IMR-90 (cell line): ENCODE results near the gene SDK1. TPM values are rescaled to one million over a fixed set of nuclear protein-coding genes. Genes with fewer than 3 reads are reported as not detected.

Experiments used
- ATAC-seq: fragments of 200-7000 bp; cut with Tn5 transposase; 2 replicates; pipeline ENCODE4 v1.9.1; 2020; ENCODE audit warnings: low read depth, mild to moderate bottlenecking, moderate library complexity
- BruUV-seq: library from RNA; stranded (reverse); fragments of 400-500 nt; replicated peaks from 2 replicates; lab custom pipeline; 2021; lab: Mats Ljungman, UMichigan
- CTCF ChIA-PET: fragments of 300-600 bp; formaldehyde crosslinking; extraction: SDS; loops from one replicate; lab custom pipeline; 2021; ENCODE audit warnings: antibody characterized with exemption; lab: Yijun Ruan, JAX
- POLR2A ChIA-PET: fragments of 300-600 bp; sonication (Branson Sonifier 250); formaldehyde crosslinking; loops from one replicate; lab custom pipeline; 2022; ENCODE audit warnings: antibody characterized with exemption; ENCODE audit not compliant: unreplicated experiment; lab: Charles Lee
- DNase-seq: peaks from one replicate; pipeline ENCODE4 v3.0.0; 2013
- H2AFZ ChIP-seq: replicated peaks from 2 replicates; pipeline ENCODE3; 2013; ENCODE audit warnings: low read length, mild to moderate bottlenecking; ENCODE audit not compliant: poor library complexity
- H2AK5ac ChIP-seq: 2 replicates; pipeline ENCODE4 v1.6.1; 2013; ENCODE audit warnings: low read depth, low read length, inconsistent platforms
- H2AK9ac ChIP-seq: replicated peaks from 2 replicates; pipeline ENCODE3; 2013; ENCODE audit warnings: mild to moderate bottlenecking, low read depth, low read length, moderate library complexity; ENCODE audit not compliant: poor library complexity
- H2BK120ac ChIP-seq: 2 replicates; pipeline ENCODE4 v1.6.1; 2013; ENCODE audit warnings: low read depth, low read length, inconsistent platforms
- H2BK15ac ChIP-seq: 3 replicates; pipeline ENCODE4 v1.6.1; 2013; ENCODE audit warnings: low read depth, low read length, inconsistent platforms
- H2BK20ac ChIP-seq: 2 replicates; pipeline ENCODE4 v1.6.1; 2013; ENCODE audit warnings: low read depth, mild to moderate bottlenecking, inconsistent platforms, low read length, moderate library complexity
- H2BK5ac ChIP-seq: 2 replicates; pipeline ENCODE4 v1.6.1; 2013; ENCODE audit warnings: mild to moderate bottlenecking, low read depth, low read length, inconsistent platforms; ENCODE audit not compliant: poor library complexity, severe bottlenecking
- H3K14ac ChIP-seq: replicated peaks from 2 replicates; pipeline ENCODE4 v1.6.1; 2013; ENCODE audit warnings: low read depth, low read length, inconsistent platforms
- H3K18ac ChIP-seq: 2 replicates; pipeline ENCODE4 v1.6.1; 2013; ENCODE audit warnings: low read depth, low read length, control low read depth
- H3K23ac ChIP-seq: 2 replicates; pipeline ENCODE4 v1.6.1; 2013; ENCODE audit warnings: low read depth, low read length, inconsistent platforms
- H3K27ac ChIP-seq: 2 replicates; pipeline ENCODE4 v1.5.1; 2013; ENCODE audit warnings: mild to moderate bottlenecking, control low read depth, low read length; ENCODE audit not compliant: insufficient read depth
- H3K27me3 ChIP-seq: 2 replicates; pipeline ENCODE4 v1.6.1; 2013; ENCODE audit warnings: low read length; ENCODE audit not compliant: control insufficient read depth, insufficient read depth
- H3K36me3 ChIP-seq: 2 replicates; pipeline ENCODE4 v1.6.1; 2013; ENCODE audit warnings: low read length, mixed read lengths; ENCODE audit not compliant: control insufficient read depth, insufficient read depth
- H3K4ac ChIP-seq: 2 replicates; pipeline ENCODE4 v1.6.1; 2013; ENCODE audit warnings: low read depth, low read length, inconsistent platforms
- H3K4me1 ChIP-seq: 2 replicates; pipeline ENCODE4 v1.6.1; 2013; ENCODE audit warnings: low read length, mixed read lengths; ENCODE audit not compliant: control insufficient read depth, insufficient read depth
- H3K4me2 ChIP-seq: 2 replicates; pipeline ENCODE4 v1.6.1; 2013; ENCODE audit warnings: low read depth, mild to moderate bottlenecking, control low read depth, low read length, moderate library complexity
- H3K4me3 ChIP-seq: 2 replicates; pipeline ENCODE4 v1.5.1; 2013; ENCODE audit warnings: low read depth, mild to moderate bottlenecking, control low read depth, low read length, moderate library complexity; ENCODE audit not compliant: insufficient read depth
- H3K56ac ChIP-seq: 2 replicates; pipeline ENCODE4 v1.6.1; 2013; ENCODE audit warnings: low read length, inconsistent platforms; ENCODE audit not compliant: insufficient read depth; ENCODE audit errors: extremely low read depth
- H3K79me1 ChIP-seq, 2 experiments: 2 replicates each; pipeline ENCODE4 v1.6.1; 2013; ENCODE audit warnings: low read length in 2 of 2, inconsistent platforms in 1 of 2, low read depth in 1 of 2
- H3K9ac ChIP-seq: 2 replicates; pipeline ENCODE4 v1.6.1; 2013; ENCODE audit warnings: low read depth, low read length, control low read depth
- H3K9me1 ChIP-seq: 2 replicates; pipeline ENCODE4 v1.6.1; 2013; ENCODE audit warnings: low read length, inconsistent platforms; ENCODE audit not compliant: insufficient read depth
- H3K9me3 ChIP-seq: 2 replicates; pipeline ENCODE4 v1.6.1; 2013; ENCODE audit warnings: low read length; ENCODE audit not compliant: control insufficient read depth, insufficient read depth
- H4K20me1 ChIP-seq: 2 replicates; pipeline ENCODE4 v1.6.1; 2013; ENCODE audit warnings: low read length, inconsistent platforms; ENCODE audit not compliant: insufficient read depth
- H4K5ac ChIP-seq: 2 replicates; pipeline ENCODE4 v1.6.1; 2013; ENCODE audit warnings: mild to moderate bottlenecking, low read depth, low read length, control low read depth
- H4K8ac ChIP-seq, 2 experiments: 2 replicates each; pipeline ENCODE4 v1.6.1; 2013; ENCODE audit warnings: low read depth in 2 of 2, low read length in 2 of 2, control low read depth in 1 of 2, inconsistent platforms in 1 of 2
- H4K91ac ChIP-seq: 2 replicates; pipeline ENCODE4 v1.6.1; 2013; ENCODE audit warnings: low read depth, low read length, inconsistent platforms; ENCODE audit not compliant: insufficient read depth
- BHLHE40 ChIP-seq: fragments of 150-350 bp; IDR thresholded peaks from 2 replicates; pipeline ENCODE4 v1.6.1; 2016; ENCODE audit warnings: mild to moderate bottlenecking, low read depth, low read length
- CEBPB ChIP-seq: IDR thresholded peaks from 2 replicates; pipeline ENCODE4 v1.6.1; 2012; ENCODE audit warnings: low read depth, low read length, improper control_type of control experiment
- CHD1 ChIP-seq: IDR thresholded peaks from 2 replicates; pipeline ENCODE4 v1.6.1; 2012; ENCODE audit warnings: low read depth, low read length, improper control_type of control experiment
- FOS ChIP-seq: fragments of 150-350 bp; IDR thresholded peaks from 2 replicates; pipeline ENCODE4 v1.6.1; 2016; ENCODE audit warnings: low read depth, low read length
- MAFK ChIP-seq: IDR thresholded peaks from 2 replicates; pipeline ENCODE4 v1.6.1; 2012; ENCODE audit warnings: low read depth, low read length, improper control_type of control experiment
- MAZ ChIP-seq: IDR thresholded peaks from 2 replicates; pipeline ENCODE4 v1.6.1; 2012; ENCODE audit warnings: low read depth, mild to moderate bottlenecking, low read length, improper control_type of control experiment, moderate library complexity, borderline replicate concordance
- MXI1 ChIP-seq: IDR thresholded peaks from 2 replicates; pipeline ENCODE4 v1.6.1; 2012; ENCODE audit warnings: low read depth, mild to moderate bottlenecking, low read length, moderate library complexity, borderline replicate concordance
- NFE2L2 ChIP-seq: fragments of 150-350 bp; IDR thresholded peaks from 2 replicates; pipeline ENCODE4 v1.6.1; 2016; ENCODE audit warnings: low read depth, mild to moderate bottlenecking, low read length
- POLR2A ChIP-seq: IDR thresholded peaks from 2 replicates; pipeline ENCODE4 v1.6.1; 2012; ENCODE audit warnings: mild to moderate bottlenecking, low read depth, low read length
- RAD21 ChIP-seq: IDR thresholded peaks from 2 replicates; pipeline ENCODE4 v1.6.1; 2012; ENCODE audit warnings: low read length, improper control_type of control experiment
- RCOR1 ChIP-seq: IDR thresholded peaks from 2 replicates; pipeline ENCODE4 v1.6.1; 2012; ENCODE audit warnings: mild to moderate bottlenecking, low read length, improper control_type of control experiment; ENCODE audit not compliant: insufficient replicate concordance
- RFX5 ChIP-seq: IDR thresholded peaks from 2 replicates; pipeline ENCODE4 v1.8.0; 2012; ENCODE audit warnings: low read depth, mild to moderate bottlenecking, low read length, moderate library complexity
- SMC3 ChIP-seq: fragments of 150-350 bp; IDR thresholded peaks from 2 replicates; pipeline ENCODE4 v1.6.1; 2016; ENCODE audit warnings: low read depth, mild to moderate bottlenecking, antibody characterized with exemption, low read length, moderate library complexity
- WGBS, 2 experiments: methylation state at CpG; one replicate each; pipeline versions ENCODE4 v1.1.5 to v1.1.7; 2013; ENCODE audit warnings: missing lambda C conversion rate in 2 of 2; ENCODE audit not compliant: insufficient read length in 1 of 2; ENCODE audit errors: extremely low coverage in 2 of 2; 5-methylcytosine and 5-hydroxymethylcytosine counted together
- dilution Hi-C: fragments of 300-500 bp; cut with HindIII; formaldehyde crosslinking; loops from one replicate; pipeline ENCODE4 v1.14.3; 2018; ENCODE audit warnings: low sequenced_read_pairs; ENCODE audit not compliant: unreplicated experiment
- in situ Hi-C: fragments of 300-500 bp; cut with MboI; formaldehyde crosslinking; loops from 3 replicates; pipeline ENCODE4 v1.14.3; 2019; ENCODE audit warnings: low sequenced_read_pairs, inconsistent platforms, mixed read lengths
- intact Hi-C: fragments of 100-400 bp; cut with micrococcal nuclease; formaldehyde crosslinking; loops from 2 replicates; pipeline ENCODE4 v1.10.0; 2022
- polyA plus RNA-seq, 3 experiments: library from polyadenylated mRNA; depleted of rRNA; stranded (reverse); fragments of >200 nt; gene quantifications; 2 replicates each; pipeline ENCODE4 v1.2.3, GENCODE V29; 2012; ENCODE audit warnings: low replicate concordance in 1 of 3
- total RNA-seq: library from RNA; depleted of rRNA; stranded (reverse); fragments of >200 nt; gene quantifications from 2 replicates; pipeline ENCODE4 v1.2.3, GENCODE V29; 2012
- TF ChIP-seq, protein P1 (sequence below): fragments of 150-350 bp; IDR thresholded peaks from 2 replicates; pipeline ENCODE4 v1.6.1; 2017; ENCODE audit warnings: mild to moderate bottlenecking, antibody characterized with exemption, low read length, low read depth
- TF ChIP-seq, protein P2 (sequence below): conservative IDR thresholded peaks from 2 replicates; pipeline ENCODE4 v1.5.1; 2012; ENCODE audit warnings: mild to moderate bottlenecking, low read depth, low read length, improper control_type of control experiment
- TF ChIP-seq, protein P3 (sequence below): fragments of 150-350 bp; IDR thresholded peaks from 2 replicates; pipeline ENCODE4 v1.6.1; 2016; ENCODE audit warnings: low read depth, mild to moderate bottlenecking, low read length, moderate library complexity, borderline replicate concordance

SDK1 gene
- total and polyA plus RNA-seq, 2 of the 4 experiments (the other 2 are of a cell fraction): 1.5 to 1.6 TPM

DNA sequence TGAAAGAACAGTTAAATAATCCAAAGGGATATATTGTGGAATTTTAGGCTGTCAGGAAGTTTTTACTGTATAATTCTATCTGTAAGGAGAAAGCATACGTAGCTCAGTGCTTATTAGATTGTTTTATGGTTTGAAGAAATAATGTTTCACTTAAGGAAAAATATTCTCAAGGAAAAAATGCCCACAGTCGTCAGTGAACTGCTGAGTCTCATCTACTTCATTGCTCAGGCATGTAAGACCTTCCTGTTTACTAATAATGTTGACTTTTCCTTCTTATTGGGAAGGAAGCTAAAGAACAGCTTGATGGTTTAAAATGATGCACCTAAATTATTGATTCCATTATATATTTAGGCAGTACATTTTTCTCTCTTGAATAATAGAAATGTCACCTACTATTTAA lies 304.2 kb downstream of the SDK1 start:
- Histone ChIP-seq H3K4me3 (no peak overlapping the region), H3K27ac (no peak overlapping the region), H2BK20ac (no peak overlapping the region), H2AK9ac (no peak overlapping the region), H4K8ac (no peak overlapping the region), H3K9me3 (no peaks in the 10 kb centered on the region; the same call in 1 of the 2 replicates), H4K5ac (no peak overlapping the region), H3K18ac (no peak overlapping the region), H3K79me1 (no peaks in the 10 kb centered on the region), H3K9ac (no peak overlapping the region), H2AFZ (no peak overlapping the region), H4K91ac (no peak overlapping the region), H3K4me2 (no peak overlapping the region), H2AK5ac (no peak overlapping the region), H2BK120ac (no peak overlapping the region), H2BK15ac (no peak overlapping the region), H3K4me1 (no peaks in the 10 kb centered on the region), H3K56ac (no peak overlapping the region), H4K20me1 (no peaks in the 10 kb centered on the region), H3K27me3 (no peaks in the 10 kb centered on the region), H2BK5ac (no peak overlapping the region), H3K36me3 (no peaks in the 10 kb centered on the region), H3K14ac (no peak overlapping the region), H3K9me1 (no peaks in the 10 kb centered on the region), H3K23ac (no peak overlapping the region), H3K4ac (no peak overlapping the region)
- no CpG with 5 or more reads among the region's 2 CpGs for WGBS, 2 experiments
- TF ChIP-seq MAZ (no peak), MXI1 (no peak), RAD21 (no peak), SMC3 (no peak), MAFK (no peak), RFX5 (no peak), BHLHE40 (no peak), FOS (no peak), POLR2A (no peak), CEBPB (no peak), RCOR1 (no peak), CHD1 (no peak), NFE2L2 (no peak)
- TF ChIP-seq, protein P1, sequence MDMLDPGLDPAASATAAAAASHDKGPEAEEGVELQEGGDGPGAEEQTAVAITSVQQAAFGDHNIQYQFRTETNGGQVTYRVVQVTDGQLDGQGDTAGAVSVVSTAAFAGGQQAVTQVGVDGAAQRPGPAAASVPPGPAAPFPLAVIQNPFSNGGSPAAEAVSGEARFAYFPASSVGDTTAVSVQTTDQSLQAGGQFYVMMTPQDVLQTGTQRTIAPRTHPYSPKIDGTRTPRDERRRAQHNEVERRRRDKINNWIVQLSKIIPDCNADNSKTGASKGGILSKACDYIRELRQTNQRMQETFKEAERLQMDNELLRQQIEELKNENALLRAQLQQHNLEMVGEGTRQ: no peak
- TF ChIP-seq, protein P2, sequence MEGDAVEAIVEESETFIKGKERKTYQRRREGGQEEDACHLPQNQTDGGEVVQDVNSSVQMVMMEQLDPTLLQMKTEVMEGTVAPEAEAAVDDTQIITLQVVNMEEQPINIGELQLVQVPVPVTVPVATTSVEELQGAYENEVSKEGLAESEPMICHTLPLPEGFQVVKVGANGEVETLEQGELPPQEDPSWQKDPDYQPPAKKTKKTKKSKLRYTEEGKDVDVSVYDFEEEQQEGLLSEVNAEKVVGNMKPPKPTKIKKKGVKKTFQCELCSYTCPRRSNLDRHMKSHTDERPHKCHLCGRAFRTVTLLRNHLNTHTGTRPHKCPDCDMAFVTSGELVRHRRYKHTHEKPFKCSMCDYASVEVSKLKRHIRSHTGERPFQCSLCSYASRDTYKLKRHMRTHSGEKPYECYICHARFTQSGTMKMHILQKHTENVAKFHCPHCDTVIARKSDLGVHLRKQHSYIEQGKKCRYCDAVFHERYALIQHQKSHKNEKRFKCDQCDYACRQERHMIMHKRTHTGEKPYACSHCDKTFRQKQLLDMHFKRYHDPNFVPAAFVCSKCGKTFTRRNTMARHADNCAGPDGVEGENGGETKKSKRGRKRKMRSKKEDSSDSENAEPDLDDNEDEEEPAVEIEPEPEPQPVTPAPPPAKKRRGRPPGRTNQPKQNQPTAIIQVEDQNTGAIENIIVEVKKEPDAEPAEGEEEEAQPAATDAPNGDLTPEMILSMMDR: no peak
- TF ChIP-seq, protein P3, sequence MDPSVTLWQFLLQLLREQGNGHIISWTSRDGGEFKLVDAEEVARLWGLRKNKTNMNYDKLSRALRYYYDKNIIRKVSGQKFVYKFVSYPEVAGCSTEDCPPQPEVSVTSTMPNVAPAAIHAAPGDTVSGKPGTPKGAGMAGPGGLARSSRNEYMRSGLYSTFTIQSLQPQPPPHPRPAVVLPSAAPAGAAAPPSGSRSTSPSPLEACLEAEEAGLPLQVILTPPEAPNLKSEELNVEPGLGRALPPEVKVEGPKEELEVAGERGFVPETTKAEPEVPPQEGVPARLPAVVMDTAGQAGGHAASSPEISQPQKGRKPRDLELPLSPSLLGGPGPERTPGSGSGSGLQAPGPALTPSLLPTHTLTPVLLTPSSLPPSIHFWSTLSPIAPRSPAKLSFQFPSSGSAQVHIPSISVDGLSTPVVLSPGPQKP: no peak
- peak; percentile 67 for ATAC-seq
- CTCF ChIA-PET: no interaction called here
- intact Hi-C loops (no loop called here), in situ Hi-C loops (no loop called here), dilution Hi-C loops (no loop called here)
- BruUV-seq: no TSS peak
- POLR2A ChIA-PET: no interaction called here
- DNase-seq: peak; percentile 56
